ENCODE data around the gene RAET1E.

The RAET1E gene

GRCh38 chr6:149889326-149889725 is 8.6 kb downstream of the RAET1E start:
- Histone ChIP-seq H3K27ac (ENCODE audit: low read length) (no peak overlapping the region), H3K9me3 (replicated peaks; ENCODE audit: insufficient read depth, low read length) (no peaks in the 10 kb centered on the region), H4K20me1 (ENCODE audit: insufficient read depth, low read length) (no peaks in the 10 kb centered on the region), H2AFZ (ENCODE audit: low read length) (no peak overlapping the region), H3K36me3 (replicated peaks; ENCODE audit: insufficient read depth, low read length) (no peaks in the 10 kb centered on the region), H3F3A (ENCODE audit: insufficient read depth, low read length) (no peaks in the 10 kb centered on the region), H3K79me2 (ENCODE audit: low read length) (no peaks in the 10 kb centered on the region), H3K9ac (ENCODE audit: low read length) (no peak overlapping the region), H3K4me2 (ENCODE audit: low read depth, low read length) (no peak overlapping the region), H3K9me2 (replicated peaks; ENCODE audit: insufficient read depth, low read length) (no peaks in the 10 kb centered on the region), H3K4me3 (ENCODE audit: low read length) (no peak overlapping the region), H3K27me3 (replicated peaks; ENCODE audit: insufficient read depth, low read length) (peaks cover 40% of the 10 kb centered on the region), H3K4me1 (ENCODE audit: low read length) (no peaks in the 10 kb centered on the region)
- DNase-seq: no peak
- TF ChIP-seq EZH2phosphoT487 (IDR thresholded peaks at IDR 0.05; ENCODE audit: low read length): no peak
- TF ChIP-seq CTCF (IDR thresholded peaks at IDR 0.05; ENCODE audit: low read length): no peak
- TF ChIP-seq EZH2 (optimal IDR thresholded peaks at IDR 0.05; ENCODE audit: low read depth, low read length): no peak

GRCh38 chr6:149888659-149889058 is 9.3 kb downstream of the RAET1E start:
- no peaks in the 10 kb centered on the region for H4K20me1 ChIP-seq (ENCODE audit: insufficient read depth, low read length)
- no peak overlapping the region for H3K4me2 ChIP-seq (ENCODE audit: low read depth, low read length)
- no peak for TF ChIP-seq CTCF (IDR thresholded peaks at IDR 0.05; ENCODE audit: low read length)
- no peak for TF ChIP-seq EZH2phosphoT487 (IDR thresholded peaks at IDR 0.05; ENCODE audit: low read length)
- TF ChIP-seq EZH2 (optimal IDR thresholded peaks at IDR 0.05; ENCODE audit: low read depth, low read length): no peak
- H3K36me3 ChIP-seq (replicated peaks; ENCODE audit: insufficient read depth, low read length): no peaks in the 10 kb centered on the region
- no peak overlapping the region for H2AFZ ChIP-seq (ENCODE audit: low read length)
- no peaks in the 10 kb centered on the region for H3F3A ChIP-seq (ENCODE audit: insufficient read depth, low read length)
- no peaks in the 10 kb centered on the region for H3K79me2 ChIP-seq (ENCODE audit: low read length)
- H3K27ac ChIP-seq (ENCODE audit: low read length): no peak overlapping the region
- no peak for DNase-seq
- H3K4me1 ChIP-seq (ENCODE audit: low read length): no peaks in the 10 kb centered on the region
- no peaks in the 10 kb centered on the region for H3K9me3 ChIP-seq (replicated peaks; ENCODE audit: insufficient read depth, low read length)
- no peaks in the 10 kb centered on the region for H3K9me2 ChIP-seq (replicated peaks; ENCODE audit: insufficient read depth, low read length)
- peaks cover 45% of the 10 kb centered on the region for H3K27me3 ChIP-seq (replicated peaks; ENCODE audit: insufficient read depth, low read length)
- H3K4me3 ChIP-seq (ENCODE audit: low read length): no peak overlapping the region
- H3K9ac ChIP-seq (ENCODE audit: low read length): no peak overlapping the region

GRCh38 chr6:149888093-149888492 is 9.8 kb downstream of the RAET1E start:
- Histone ChIP-seq H3K27ac (ENCODE audit: low read length) (no peak overlapping the region), H3F3A (ENCODE audit: insufficient read depth, low read length) (no peaks in the 10 kb centered on the region), H3K36me3 (replicated peaks; ENCODE audit: insufficient read depth, low read length) (no peaks in the 10 kb centered on the region), H3K4me2 (ENCODE audit: low read depth, low read length) (no peak overlapping the region), H3K4me1 (ENCODE audit: low read length) (no peaks in the 10 kb centered on the region), H3K9ac (ENCODE audit: low read length) (no peak overlapping the region), H4K20me1 (ENCODE audit: insufficient read depth, low read length) (no peaks in the 10 kb centered on the region), H3K9me3 (replicated peaks; ENCODE audit: insufficient read depth, low read length) (no peaks in the 10 kb centered on the region), H3K4me3 (ENCODE audit: low read length) (no peak overlapping the region), H3K79me2 (ENCODE audit: low read length) (no peaks in the 10 kb centered on the region), H2AFZ (ENCODE audit: low read length) (no peak overlapping the region), H3K9me2 (replicated peaks; ENCODE audit: insufficient read depth, low read length) (no peaks in the 10 kb centered on the region), H3K27me3 (replicated peaks; ENCODE audit: insufficient read depth, low read length) (peaks cover 45% of the 10 kb centered on the region)
- DNase-seq: no peak
- TF ChIP-seq CTCF (IDR thresholded peaks at IDR 0.05; ENCODE audit: low read length) (no peak), EZH2 (optimal IDR thresholded peaks at IDR 0.05; ENCODE audit: low read depth, low read length) (no peak), EZH2phosphoT487 (IDR thresholded peaks at IDR 0.05; ENCODE audit: low read length) (no peak)
